Amygdala (tissue), 56 donors: Measurements from ENCODE around the gene CATSPERE.
"Not testable (repeated sequence)": the region's sequence is repeated elsewhere in the genome, so short reads cannot be mapped to it uniquely, and the experiment has no call there.

Source experiments
- DNase-seq, 56 donors: peaks; one replicate each; lab custom pipeline; 2025; lab: John Stamatoyannopoulos, UW

CATSPERE gene

GRCh38 chr1:244447024-244447423 is 14.0 kb upstream of the CATSPERE start:
- no peak for DNase-seq

DNA sequence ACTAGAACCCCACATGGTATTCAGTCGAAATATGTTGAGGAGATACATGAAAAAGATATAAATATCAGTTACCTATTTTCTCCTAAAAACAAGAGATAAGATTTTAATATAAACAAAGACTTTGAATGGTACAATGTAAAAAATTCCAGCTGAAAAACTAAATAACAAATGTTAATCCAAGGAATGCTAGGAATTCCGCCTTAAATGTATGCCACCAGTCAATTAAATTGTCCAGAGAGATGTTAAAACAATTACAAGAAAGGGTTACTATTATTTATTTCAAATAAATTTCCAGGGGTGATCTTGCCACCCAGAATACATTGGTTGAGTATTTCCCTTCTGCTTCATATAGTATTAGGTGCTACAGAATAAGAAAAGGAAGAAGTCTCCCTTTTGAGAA is 13.5 kb upstream of the CATSPERE start:
- no peak for DNase-seq

- DNase-seq: no peak
These were observed 12.6 kb upstream of the CATSPERE start for GRCh38 chr1:244448279-244449036.

DNA sequence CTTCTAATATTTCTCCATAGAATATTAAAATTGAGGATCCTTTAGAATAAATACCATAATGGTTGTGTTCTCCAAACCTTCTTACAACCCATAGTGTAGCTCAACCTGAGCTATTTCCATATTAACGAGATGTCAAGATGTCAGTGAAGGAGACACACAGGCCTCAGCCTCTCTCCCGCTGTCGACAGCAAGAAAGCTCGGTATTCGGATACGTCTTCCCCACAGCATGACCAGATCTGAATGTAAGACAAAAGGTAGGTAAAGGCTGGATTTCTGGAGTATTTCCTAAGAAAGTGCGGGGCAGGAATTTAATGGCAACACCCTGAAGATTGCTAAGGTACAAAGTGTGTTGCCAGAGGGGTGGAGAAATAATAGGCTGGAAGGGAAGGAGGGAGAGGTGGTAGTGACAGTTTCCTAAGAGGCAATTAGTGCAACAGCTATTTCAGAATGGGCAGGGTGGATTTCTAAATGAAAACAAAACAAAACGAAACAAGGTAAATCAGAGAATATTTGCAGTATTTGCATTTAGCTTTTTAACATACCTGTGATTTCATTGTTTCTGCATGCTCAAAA is 11.1 kb upstream of the CATSPERE start:
- DNase-seq: peak in 1 of 56 donors; percentile 20

DNA sequence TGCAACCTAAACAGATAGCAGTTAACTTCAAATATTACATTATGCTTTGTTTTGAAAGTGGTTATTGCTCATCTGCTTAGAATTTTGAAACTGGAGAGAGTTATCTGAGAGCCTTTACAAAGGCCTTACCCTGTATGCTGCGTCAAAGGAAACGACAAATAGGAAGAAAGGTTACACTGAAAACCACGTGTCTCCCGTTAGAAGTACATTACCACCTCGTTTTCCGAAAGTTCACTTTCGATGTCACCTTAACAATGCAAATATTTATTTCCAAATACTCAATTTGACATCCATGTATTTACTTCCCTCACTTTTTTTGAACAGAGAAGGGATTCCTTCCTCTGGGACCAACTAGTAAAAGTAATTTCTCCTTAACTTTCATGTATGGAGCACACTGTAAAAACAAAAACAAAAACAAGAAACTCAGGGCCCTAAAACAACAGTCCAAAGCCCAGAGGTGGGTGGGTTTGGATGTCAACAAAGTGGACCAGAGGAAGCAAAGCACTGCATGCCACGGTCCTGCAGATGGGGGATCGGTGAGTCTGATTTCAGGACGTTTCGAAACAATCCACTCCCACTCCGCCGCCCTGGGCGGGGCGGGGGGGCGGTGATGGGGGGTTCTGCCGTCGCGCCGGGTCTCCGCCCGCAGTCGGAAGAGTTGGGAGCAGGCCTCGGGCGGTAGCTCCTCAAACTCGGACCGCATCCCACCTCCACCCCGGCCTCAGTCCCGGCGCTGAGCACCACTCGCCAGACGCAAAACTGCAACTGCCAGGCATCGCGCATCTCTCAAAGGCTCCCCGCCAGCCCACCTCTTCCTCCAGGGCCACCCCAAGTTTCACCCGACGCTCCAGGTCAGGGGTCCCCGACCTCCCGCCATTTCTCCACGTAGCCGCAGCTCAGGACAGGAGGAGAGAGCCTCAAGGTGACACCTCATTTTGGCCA is 10.2 kb upstream of the CATSPERE start:
- DNase-seq: peak in 21 of 56 donors; percentile 18 to 70 (median 43)

DNA sequence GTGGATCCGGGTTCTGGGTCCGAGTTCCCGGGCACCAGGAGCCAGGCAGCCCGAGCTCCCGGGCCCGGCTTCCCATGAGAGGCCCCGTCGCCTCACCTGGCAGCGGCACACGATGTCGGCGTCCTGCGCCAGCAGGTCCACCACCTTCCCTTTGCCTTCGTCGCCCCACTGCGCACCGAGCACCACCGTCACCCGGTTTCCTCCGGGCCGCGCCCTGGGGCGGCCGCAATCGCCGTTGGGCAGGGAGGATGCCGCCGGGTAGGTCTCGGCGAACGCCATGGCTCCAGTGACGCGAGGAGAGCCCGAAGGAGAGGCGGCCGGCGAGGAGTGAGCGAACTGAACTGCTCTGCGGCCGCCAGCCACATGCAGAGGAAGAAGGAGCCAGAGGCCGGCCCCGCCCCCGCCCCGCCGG is 9.5 kb upstream of the CATSPERE start, which contains the start of gene ADSS2:
TSS of gene ADSS2 (minus strand) at position 371 of the 412 bp plus-strand sequence. CDS start at position 279, 92 bp downstream.
- DNase-seq: peak in 1 of 56 donors; percentile 51

- DNase-seq: peak; percentile 48 to 100 (median 98)
These were observed 8.9 kb upstream of the CATSPERE start for GRCh38 chr1:244451951-244452795.

DNA sequence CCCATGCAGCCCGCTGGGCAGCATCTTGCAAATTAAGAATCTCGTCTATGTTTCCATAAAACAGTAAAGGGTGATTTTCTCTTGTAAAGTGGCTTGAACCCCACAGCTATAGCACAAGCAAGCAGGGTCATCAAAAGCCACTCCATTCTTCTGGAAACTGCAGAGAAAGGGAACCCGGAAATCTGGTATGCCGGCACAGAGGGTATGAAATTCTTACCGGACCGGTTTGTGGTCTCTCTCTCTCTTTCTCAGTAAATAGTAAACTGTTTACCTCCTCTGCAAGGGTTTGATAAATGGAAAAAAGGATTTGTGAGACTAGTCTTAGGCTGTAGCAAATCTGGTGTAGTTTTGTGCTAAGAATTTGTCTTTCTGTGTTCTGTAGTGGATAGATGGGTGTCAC is 6.7 kb upstream of the CATSPERE start:
- DNase-seq: no peak

- no peak for DNase-seq
These were observed 4.5 kb upstream of the CATSPERE start for GRCh38 chr1:244456586-244456985.

DNA sequence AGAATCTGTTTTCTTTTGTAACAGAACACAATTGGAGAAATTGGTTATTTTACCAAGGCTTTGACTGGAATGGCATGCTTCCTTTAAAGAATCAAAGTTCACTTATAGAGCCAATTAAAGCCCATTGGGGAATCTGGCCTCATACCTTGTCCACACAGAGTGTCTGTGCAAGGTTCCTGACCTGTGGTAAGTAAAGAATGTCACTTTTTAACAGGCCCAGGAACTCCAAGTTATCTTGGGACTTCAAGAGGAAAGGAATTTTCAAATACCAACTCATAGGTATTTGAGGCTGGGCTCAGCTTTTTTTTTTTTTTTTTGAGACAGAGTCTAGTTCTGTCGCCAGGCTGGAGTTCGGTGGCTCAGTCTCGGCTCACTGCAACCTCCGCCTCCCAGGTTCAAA is 2.3 kb upstream of the CATSPERE start:
- no peak for DNase-seq

- DNase-seq: no peak
These were observed 876 bp upstream of the CATSPERE start for GRCh38 chr1:244460197-244460596.

- no peak for DNase-seq
These were observed 5.7 kb downstream of the CATSPERE start for GRCh38 chr1:244466724-244467123.

- DNase-seq: no peak
These were observed 12.1 kb downstream of the CATSPERE start for GRCh38 chr1:244473059-244473605.

DNA sequence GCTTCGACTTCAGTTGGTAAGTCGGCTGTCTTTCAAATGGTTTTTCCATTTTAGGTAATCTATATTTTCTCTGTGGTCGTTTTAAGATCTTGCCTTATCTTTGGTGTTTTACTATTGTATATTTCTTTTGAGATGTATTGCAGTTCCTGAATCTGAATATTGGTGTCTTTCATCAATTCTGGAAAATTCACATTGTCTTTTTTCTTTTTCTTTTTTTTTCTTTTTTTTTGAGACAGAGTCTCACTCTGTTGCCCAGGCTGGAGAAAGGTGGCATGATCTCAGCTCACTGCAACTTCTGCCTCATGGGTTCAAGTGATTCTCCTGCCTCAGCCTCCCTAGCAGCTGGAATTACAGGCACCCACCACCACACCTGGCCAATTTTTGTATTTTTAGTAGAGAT is 23.9 kb downstream of the CATSPERE start:
- not testable (repeated sequence) for DNase-seq

- no peak for DNase-seq
These were observed 33.6 kb downstream of the CATSPERE start for GRCh38 chr1:244494653-244495052.

DNA sequence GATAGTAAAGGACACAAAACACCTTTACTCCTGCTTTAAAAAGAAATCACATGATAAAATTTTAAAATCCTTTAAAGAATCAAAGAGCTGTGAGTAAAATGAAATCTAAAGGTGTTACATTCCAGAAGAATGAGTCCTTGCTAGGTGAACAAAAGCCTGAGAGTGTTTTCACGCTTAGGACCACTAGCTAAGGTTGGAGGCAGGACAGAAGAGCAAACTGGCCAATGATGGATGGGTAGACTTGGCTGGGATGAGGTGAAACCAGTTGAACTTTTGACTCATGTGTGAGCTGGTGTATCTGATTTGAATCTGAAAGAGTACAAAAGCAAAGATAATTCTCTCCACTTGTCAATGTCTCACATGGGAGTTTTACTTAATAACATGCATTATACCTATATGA is 35.1 kb downstream of the CATSPERE start:
- no peak for DNase-seq

DNA sequence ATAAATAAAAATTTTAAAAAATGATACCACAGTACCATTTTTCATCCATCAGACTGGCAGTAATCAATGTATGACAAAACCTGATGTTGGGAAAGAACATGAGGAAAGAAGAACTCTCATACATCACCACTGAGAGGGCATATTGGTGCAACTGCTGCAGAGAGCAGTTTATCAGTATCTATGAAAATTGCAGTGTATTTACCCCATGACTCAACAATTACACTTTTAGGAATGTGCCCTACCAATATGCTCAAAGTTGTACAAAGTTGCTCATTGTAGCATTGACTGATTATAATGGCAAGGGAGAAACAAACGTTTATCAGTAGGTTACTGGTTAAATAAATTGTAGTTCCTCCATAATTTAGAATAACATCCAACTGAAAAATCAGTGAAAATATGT is 36.7 kb downstream of the CATSPERE start:
- DNase-seq: no peak

- DNase-seq: not testable (repeated sequence)
These were observed 38.4 kb downstream of the CATSPERE start for GRCh38 chr1:244499484-244499883.

- not testable (repeated sequence) for DNase-seq
These were observed 39.4 kb downstream of the CATSPERE start for GRCh38 chr1:244500515-244500914.

DNA sequence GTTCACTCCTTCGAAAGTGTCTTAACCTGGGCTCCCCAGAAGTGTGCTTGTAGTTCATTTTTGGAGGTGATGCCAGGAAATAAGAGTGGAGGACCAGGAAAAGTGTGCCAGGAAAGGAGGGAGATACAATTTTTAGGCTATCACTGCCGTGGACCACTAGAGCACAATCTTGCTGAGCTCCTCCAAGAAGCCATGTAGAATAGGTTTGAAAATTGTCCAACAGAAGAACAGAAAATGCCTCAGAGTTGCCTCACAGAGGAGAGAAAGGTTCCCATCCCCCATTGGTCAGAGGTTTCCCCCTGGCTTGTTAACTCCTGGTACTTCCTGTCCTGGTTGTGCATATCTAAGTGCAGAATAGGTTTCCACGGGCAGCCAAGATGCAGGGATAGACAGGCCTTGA is 41.6 kb downstream of the CATSPERE start:
- DNase-seq: no peak
